ENCODE data around the gene MYBL2. TPM values are rescaled to one million over a fixed set of nuclear protein-coding genes. Genes with fewer than 3 reads are reported as not detected.
"Not testable (repeated sequence)": the region's sequence is repeated elsewhere in the genome, so short reads cannot be mapped to it uniquely, and the experiment has no call there.

Gene MYBL2
- polyA plus RNA-seq, 3 donors = 0.08 to 0.10 TPM; not detected in 1

DNA sequence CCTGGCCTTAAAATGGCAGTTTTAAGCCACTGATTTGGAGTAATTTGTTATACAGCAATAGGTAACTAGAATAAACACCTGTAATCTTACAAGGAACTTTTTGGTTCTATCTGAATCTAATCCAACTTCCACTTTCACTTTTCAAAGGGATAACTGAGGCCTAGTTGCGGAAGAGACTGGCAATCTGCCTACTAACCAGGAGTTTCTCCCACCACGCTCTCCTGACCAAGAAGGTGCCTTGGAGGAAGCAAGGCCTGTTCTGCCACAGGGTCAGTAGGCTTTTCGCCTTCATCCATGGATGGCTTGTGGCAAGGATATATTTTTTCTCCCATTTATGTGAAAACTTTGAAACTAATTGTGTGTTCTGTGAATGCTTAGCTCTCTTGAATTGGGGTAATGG lies 12.9 kb upstream of the MYBL2 start:
- no CpG with 5 or more reads among the region's 3 CpGs for WGBS (ENCODE audit: insufficient coverage)
- H3K27me3 ChIP-seq (ENCODE audit: control insufficient read depth in 2 of 2, insufficient read depth in 2 of 2, low read length in 2 of 2) = no peaks in the 10 kb centered on the region
- no peaks in the 10 kb centered on the region for H3K36me3 ChIP-seq (replicated peaks in 1 of 2; ENCODE audit: control insufficient read depth in 1 of 2, insufficient read depth in 2 of 2, low read length in 2 of 2)
- H3K4me3 ChIP-seq (replicated peaks in 1 of 3; ENCODE audit: low read depth in 2 of 3, low read length in 3 of 3) = no peak overlapping the region
- H3K9me3 Mint-ChIP-seq = peaks cover 0 to 3% (median 0%) of the 10 kb centered on the region in 7 donors
- peaks cover 18% of the 10 kb centered on the region for H3K4me1 Mint-ChIP-seq
- H3K4me1 ChIP-seq (ENCODE audit: control insufficient read depth in 1 of 2, insufficient read depth in 2 of 2, low read length in 2 of 2) = peaks cover 11 to 13% of the 10 kb centered on the region in 2 donors
- no peak for TF ChIP-seq CTCF (IDR thresholded peaks at IDR 0.05)
- no peak overlapping the region for H3K4me3 Mint-ChIP-seq
- H3K27ac ChIP-seq (ENCODE audit: low read depth in 1 of 2, low read length in 2 of 2) = no peak overlapping the region
- H3K27ac Mint-ChIP-seq = no peak overlapping the region
- H2AFZ ChIP-seq (ENCODE audit: insufficient read depth, low read depth, low read length, poor library complexity, severe bottlenecking) = peak overlapping the region; percentile 57
- no peak overlapping the region for H3K9ac ChIP-seq (ENCODE audit: insufficient read depth, low read length, poor library complexity, severe bottlenecking)
- no peaks in the 10 kb centered on the region for H4K20me1 ChIP-seq (ENCODE audit: insufficient read depth, low read length)
- H3K4me2 ChIP-seq (replicated peaks; ENCODE audit: extremely low read depth, low read length, poor library complexity, severe bottlenecking) = no peak overlapping the region
- H3K79me2 ChIP-seq (ENCODE audit: insufficient read depth, low read length) = no peaks in the 10 kb centered on the region
- no peaks in the 10 kb centered on the region for H3K9me3 ChIP-seq (replicated peaks in 1 of 2; ENCODE audit: control insufficient read depth in 1 of 2, insufficient read depth in 1 of 2, low read length in 2 of 2)
- intact Hi-C loops (cut with micrococcal nuclease) = no loop called here
- no peak for DNase-seq
- peaks cover 10 to 17% (median 12%) of the 10 kb centered on the region in 3 donors for H3K27me3 Mint-ChIP-seq (ENCODE audit: low read depth in 3 of 3)
- no peaks in the 10 kb centered on the region for H3K36me3 Mint-ChIP-seq

DNA sequence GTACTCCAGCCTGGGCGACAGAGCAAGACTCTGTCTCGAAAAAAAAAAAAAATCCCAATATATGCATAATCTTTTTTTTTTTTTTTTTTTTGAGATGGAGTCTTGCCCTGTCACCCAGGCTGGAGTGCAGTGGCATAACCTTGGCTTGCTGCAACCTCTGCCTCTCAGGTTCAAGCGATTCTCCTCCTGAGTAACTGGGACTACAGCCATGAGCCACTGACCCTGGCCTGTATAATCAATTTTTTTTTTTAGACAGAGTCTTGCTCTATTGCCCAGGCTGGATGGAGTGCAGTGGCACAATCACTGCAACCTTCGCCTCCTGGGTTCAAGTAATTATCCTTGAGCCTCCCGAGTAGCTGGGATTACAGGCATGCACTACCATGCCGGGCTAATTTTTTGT lies 11.7 kb upstream of the MYBL2 start:
- H3K27ac Mint-ChIP-seq; H3K79me2 ChIP-seq (ENCODE audit: insufficient read depth, low read length): not testable (repeated sequence)

More for the DNA sequence above, 11.7 kb upstream of the MYBL2 start:
- H3K9me3 ChIP-seq (replicated peaks in 1 of 2; ENCODE audit: control insufficient read depth in 1 of 2, insufficient read depth in 1 of 2, low read length in 2 of 2); H3K4me3 ChIP-seq (replicated peaks in 1 of 3; ENCODE audit: low read depth in 2 of 3, low read length in 3 of 3); H4K20me1 ChIP-seq (ENCODE audit: insufficient read depth, low read length); H3K36me3 Mint-ChIP-seq; H3K4me3 Mint-ChIP-seq; H3K4me2 ChIP-seq (replicated peaks; ENCODE audit: extremely low read depth, low read length, poor library complexity, severe bottlenecking); H3K36me3 ChIP-seq (replicated peaks in 1 of 2; ENCODE audit: control insufficient read depth in 1 of 2, insufficient read depth in 2 of 2, low read length in 2 of 2); DNase-seq; H3K9me3 Mint-ChIP-seq; H3K9ac ChIP-seq (ENCODE audit: insufficient read depth, low read length, poor library complexity, severe bottlenecking); intact Hi-C loops (cut with micrococcal nuclease); H3K27ac ChIP-seq (ENCODE audit: low read depth in 1 of 2, low read length in 2 of 2); H3K27me3 ChIP-seq (ENCODE audit: control insufficient read depth in 2 of 2, insufficient read depth in 2 of 2, low read length in 2 of 2); H2AFZ ChIP-seq (ENCODE audit: insufficient read depth, low read depth, low read length, poor library complexity, severe bottlenecking): not testable (repeated sequence)
- peaks cover 11 to 13% of the 10 kb centered on the region in 2 donors for H3K4me1 ChIP-seq (ENCODE audit: control insufficient read depth in 1 of 2, insufficient read depth in 2 of 2, low read length in 2 of 2)
- H3K27me3 Mint-ChIP-seq (ENCODE audit: low read depth in 3 of 3) = peaks cover 12 to 17% (median 15%) of the 10 kb centered on the region in 3 donors
- peaks cover 18% of the 10 kb centered on the region for H3K4me1 Mint-ChIP-seq
- 100% methylated on average over 3 of the region's 6 CpGs for WGBS (ENCODE audit: insufficient coverage)

All from CD14-positive monocyte (primary cell).